ENCODE measurements around the gene IGSF1. TPM values are rescaled to one million over a fixed set of nuclear protein-coding genes. Genes with fewer than 3 reads are reported as not detected.
A peak's percentile ranks its signal among the peaks of the same experiment; 100 is the strongest.
"Not testable (repeated sequence)": the region's sequence is repeated elsewhere in the genome, so short reads cannot be mapped to it uniquely, and the experiment has no call there.

The IGSF1 gene
- total RNA-seq, 1 donor from 2014 or later, result 3.1 TPM

DNA sequence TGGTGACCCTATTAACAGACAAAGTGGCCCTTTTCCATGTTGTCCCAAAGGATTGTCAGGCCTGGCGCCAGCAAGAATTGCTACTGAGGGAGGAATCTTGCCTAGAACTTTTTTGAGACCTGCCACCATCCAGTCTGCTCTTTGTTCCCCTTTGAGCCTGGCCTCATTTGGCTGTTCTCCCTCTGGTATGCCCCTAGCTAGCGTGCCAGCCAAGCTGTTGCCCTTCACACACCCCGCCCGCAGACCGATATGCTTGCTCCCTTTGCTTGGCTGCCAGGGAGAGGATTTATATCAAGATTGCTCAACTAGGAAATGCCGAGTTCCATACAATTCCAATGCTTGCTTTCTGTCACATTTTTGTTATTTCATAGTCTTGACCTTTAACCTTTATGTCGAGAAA is 24.4 kb downstream of the IGSF1 start:
- DNase-seq (ENCODE audit: extremely low spot score, unreplicated experiment), result no peak
- no peaks in the 10 kb centered on the region for H3K4me1 Mint-ChIP-seq (ENCODE audit: unreplicated experiment)
- no peak overlapping the region for H3K27ac Mint-ChIP-seq (ENCODE audit: unreplicated experiment)
- TF ChIP-seq, protein P1, sequence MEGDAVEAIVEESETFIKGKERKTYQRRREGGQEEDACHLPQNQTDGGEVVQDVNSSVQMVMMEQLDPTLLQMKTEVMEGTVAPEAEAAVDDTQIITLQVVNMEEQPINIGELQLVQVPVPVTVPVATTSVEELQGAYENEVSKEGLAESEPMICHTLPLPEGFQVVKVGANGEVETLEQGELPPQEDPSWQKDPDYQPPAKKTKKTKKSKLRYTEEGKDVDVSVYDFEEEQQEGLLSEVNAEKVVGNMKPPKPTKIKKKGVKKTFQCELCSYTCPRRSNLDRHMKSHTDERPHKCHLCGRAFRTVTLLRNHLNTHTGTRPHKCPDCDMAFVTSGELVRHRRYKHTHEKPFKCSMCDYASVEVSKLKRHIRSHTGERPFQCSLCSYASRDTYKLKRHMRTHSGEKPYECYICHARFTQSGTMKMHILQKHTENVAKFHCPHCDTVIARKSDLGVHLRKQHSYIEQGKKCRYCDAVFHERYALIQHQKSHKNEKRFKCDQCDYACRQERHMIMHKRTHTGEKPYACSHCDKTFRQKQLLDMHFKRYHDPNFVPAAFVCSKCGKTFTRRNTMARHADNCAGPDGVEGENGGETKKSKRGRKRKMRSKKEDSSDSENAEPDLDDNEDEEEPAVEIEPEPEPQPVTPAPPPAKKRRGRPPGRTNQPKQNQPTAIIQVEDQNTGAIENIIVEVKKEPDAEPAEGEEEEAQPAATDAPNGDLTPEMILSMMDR (IDR thresholded peaks at IDR 0.05), result no peak
- peaks cover 6% of the 10 kb centered on the region for H3K27me3 Mint-ChIP-seq (ENCODE audit: unreplicated experiment)
- no peaks in the 10 kb centered on the region for H3K36me3 Mint-ChIP-seq (ENCODE audit: unreplicated experiment)
- H3K9me3 Mint-ChIP-seq (ENCODE audit: unreplicated experiment), result no peaks in the 10 kb centered on the region
- H3K4me3 Mint-ChIP-seq (ENCODE audit: unreplicated experiment), result no peak overlapping the region

DNA sequence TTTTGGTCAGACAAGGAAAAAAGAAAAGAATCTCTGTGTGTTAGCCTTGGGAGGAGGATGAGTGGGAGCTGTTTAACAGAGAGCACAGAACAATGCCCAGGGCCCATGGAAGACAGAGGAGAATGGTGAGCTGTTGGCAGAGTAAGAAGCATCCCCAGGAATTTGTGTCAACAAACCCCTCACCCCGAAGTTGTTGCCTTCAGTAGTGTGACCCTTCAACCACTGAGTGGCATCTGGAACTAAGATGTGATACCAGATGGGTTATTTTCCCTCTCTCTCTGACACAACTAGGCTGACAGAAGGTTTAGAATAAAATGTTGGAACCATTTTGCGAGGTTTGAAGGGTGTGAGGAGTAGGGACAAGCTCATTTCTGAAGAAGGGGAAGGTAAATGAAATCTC is 25.1 kb downstream of the IGSF1 start:
- H3K27me3 Mint-ChIP-seq (ENCODE audit: unreplicated experiment), result peaks cover 10% of the 10 kb centered on the region
- H3K4me1 Mint-ChIP-seq (ENCODE audit: unreplicated experiment), result no peaks in the 10 kb centered on the region
- H3K4me3 Mint-ChIP-seq (ENCODE audit: unreplicated experiment), result no peak overlapping the region
- no peaks in the 10 kb centered on the region for H3K36me3 Mint-ChIP-seq (ENCODE audit: unreplicated experiment)
- no peaks in the 10 kb centered on the region for H3K9me3 Mint-ChIP-seq (ENCODE audit: unreplicated experiment)
- TF ChIP-seq, protein P1 (IDR thresholded peaks at IDR 0.05), result peak; percentile 11
- no peak overlapping the region for H3K27ac Mint-ChIP-seq (ENCODE audit: unreplicated experiment)
- no peak for DNase-seq (ENCODE audit: extremely low spot score, unreplicated experiment)

DNA sequence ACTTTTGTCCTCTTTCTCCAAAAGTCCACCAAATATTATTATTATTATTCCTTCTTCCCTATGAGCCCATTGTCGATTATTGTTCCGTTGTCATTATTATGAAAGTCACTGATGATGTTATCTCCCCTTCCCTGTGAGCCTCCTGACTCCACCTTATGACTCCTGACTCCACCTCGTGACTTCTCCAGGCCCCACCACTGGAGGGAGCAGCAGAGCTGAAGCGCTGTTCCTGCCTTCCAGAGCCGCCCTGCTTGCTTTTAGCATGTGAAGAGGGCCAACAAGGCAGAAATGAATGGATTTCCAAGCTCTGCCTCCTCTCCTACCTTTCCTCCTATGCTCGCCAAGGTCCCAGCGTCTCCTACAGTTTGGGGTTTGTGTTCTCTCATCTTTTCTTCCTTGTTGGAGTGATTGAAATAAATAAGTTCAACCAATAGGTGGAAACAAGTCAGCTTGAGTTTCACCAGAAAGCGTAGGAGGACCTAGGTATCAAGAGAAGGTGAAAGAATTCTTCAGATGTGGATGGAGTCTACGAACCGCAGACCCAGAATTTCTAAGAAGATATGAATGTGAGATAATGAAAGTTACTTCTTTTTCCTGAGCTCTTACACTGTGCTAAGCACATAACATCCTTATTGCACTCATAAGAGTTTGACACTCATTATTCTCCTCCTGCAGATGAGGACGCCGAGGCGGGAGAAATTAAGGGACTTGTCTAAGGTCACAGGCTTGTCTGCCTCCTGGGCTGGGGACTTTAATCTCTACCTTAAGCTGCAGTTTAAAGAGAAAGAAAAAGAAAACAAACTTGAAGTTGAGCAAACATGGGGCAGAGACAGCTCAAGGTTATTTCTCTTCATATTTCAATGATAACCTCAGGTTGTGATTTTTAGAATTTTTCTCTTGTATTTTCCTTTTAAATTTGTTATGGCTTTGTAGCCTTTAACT is 26.1 kb downstream of the IGSF1 start:
- Mint-ChIP-seq H3K4me3 (ENCODE audit: unreplicated experiment) (no peak overlapping the region), H3K9me3 (ENCODE audit: unreplicated experiment) (no peaks in the 10 kb centered on the region), H3K27me3 (ENCODE audit: unreplicated experiment) (peaks cover 10% of the 10 kb centered on the region), H3K36me3 (ENCODE audit: unreplicated experiment) (no peaks in the 10 kb centered on the region), H3K27ac (ENCODE audit: unreplicated experiment) (no peak overlapping the region), H3K4me1 (ENCODE audit: unreplicated experiment) (no peaks in the 10 kb centered on the region)
- no peak for DNase-seq (ENCODE audit: extremely low spot score, unreplicated experiment)
- TF ChIP-seq, protein P1 (IDR thresholded peaks at IDR 0.05), result peak; percentile 37

DNA sequence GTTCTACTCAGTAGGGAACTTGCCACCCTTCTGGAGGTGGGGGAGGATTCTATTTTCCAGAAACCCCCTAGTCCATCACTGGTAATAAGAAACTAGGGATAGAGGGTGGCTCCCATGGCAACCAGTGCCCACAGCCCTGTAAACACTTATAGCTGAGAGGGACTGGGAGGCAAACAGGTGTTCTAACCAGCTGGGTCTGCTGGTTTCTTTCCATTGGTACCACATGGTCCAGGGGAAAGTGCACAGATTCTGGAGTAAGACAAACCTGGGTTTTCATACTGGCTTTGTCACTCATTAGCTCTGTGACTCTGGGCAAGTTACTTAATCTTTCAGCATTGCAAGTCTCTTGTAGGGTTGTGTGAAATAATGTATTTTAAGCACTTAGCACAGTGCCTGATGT is 26.9 kb downstream of the IGSF1 start:
- H3K27me3 Mint-ChIP-seq (ENCODE audit: unreplicated experiment), result peaks cover 10% of the 10 kb centered on the region
- H3K36me3 Mint-ChIP-seq (ENCODE audit: unreplicated experiment), result no peaks in the 10 kb centered on the region
- no peaks in the 10 kb centered on the region for H3K9me3 Mint-ChIP-seq (ENCODE audit: unreplicated experiment)
- H3K4me3 Mint-ChIP-seq (ENCODE audit: unreplicated experiment), result no peak overlapping the region
- no peak overlapping the region for H3K27ac Mint-ChIP-seq (ENCODE audit: unreplicated experiment)
- no peaks in the 10 kb centered on the region for H3K4me1 Mint-ChIP-seq (ENCODE audit: unreplicated experiment)
- TF ChIP-seq, protein P1 (IDR thresholded peaks at IDR 0.05), result no peak
- DNase-seq (ENCODE audit: extremely low spot score, unreplicated experiment), result no peak

DNA sequence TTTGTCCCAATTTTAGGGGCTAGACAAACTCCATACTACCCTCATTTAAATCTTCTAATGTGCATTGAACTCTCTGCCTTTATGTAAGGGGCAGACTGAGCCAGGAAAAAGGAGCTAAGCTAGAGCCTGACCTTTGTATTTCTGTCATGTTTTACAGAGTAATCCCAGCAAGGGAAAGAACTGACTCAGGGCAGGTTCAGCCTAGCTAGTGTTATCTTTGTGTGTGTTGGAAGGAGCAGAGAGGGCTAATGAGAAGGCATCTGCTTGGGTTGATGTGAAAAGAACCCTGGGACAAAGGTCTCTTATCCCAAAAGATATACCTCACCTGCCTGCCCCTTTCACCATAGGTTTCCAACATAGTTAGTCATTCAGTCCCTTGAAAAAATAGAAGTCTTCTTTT is 31.7 kb downstream of the IGSF1 start:
- H3K36me3 Mint-ChIP-seq (ENCODE audit: unreplicated experiment), result no peaks in the 10 kb centered on the region
- no peaks in the 10 kb centered on the region for H3K9me3 Mint-ChIP-seq (ENCODE audit: unreplicated experiment)
- no peaks in the 10 kb centered on the region for H3K4me1 Mint-ChIP-seq (ENCODE audit: unreplicated experiment)
- no peak overlapping the region for H3K27ac Mint-ChIP-seq (ENCODE audit: unreplicated experiment)
- TF ChIP-seq, protein P1 (IDR thresholded peaks at IDR 0.05), result no peak
- no peak for DNase-seq (ENCODE audit: extremely low spot score, unreplicated experiment)
- H3K4me3 Mint-ChIP-seq (ENCODE audit: unreplicated experiment), result no peak overlapping the region
- peaks cover 13% of the 10 kb centered on the region for H3K27me3 Mint-ChIP-seq (ENCODE audit: unreplicated experiment)

DNA sequence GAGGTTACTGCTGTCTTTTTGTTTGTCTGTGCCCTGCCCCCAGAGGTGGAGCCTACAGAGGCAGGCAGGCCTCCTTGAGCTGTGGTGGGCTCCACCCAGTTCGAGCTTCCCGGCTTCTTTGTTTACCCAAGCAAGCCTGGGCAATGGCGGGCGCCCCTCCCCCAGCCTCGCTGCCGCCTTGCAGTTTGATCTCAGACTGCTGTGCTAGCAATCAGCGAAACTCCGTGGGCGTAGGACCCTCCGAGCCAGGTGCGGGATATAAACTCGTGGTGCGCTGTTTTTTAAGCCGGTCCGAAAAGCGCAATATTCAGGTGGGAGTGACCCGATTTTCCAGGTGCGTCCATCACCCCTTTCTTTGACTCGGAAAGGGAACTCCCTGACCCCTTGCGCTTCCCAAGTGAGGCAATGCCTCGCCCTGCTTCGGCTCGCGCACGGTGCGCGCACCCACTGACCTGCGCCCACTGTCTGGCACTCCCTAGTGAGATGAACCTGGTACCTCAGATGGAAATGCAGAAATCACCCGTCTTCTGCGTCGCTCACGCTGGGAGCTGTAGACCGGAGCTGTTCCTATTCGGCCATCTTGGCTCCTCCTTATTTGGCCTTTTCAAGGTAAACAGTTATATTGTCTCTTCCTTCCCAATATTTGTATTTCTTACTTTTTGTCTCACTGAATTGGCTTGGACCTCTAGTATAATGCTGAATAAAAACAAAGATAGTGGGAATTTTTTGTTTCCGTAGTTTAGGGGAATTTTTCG is 37.9 kb downstream of the IGSF1 start:
- H3K27ac Mint-ChIP-seq (ENCODE audit: unreplicated experiment); DNase-seq (ENCODE audit: extremely low spot score, unreplicated experiment); H3K9me3 Mint-ChIP-seq (ENCODE audit: unreplicated experiment); H3K4me1 Mint-ChIP-seq (ENCODE audit: unreplicated experiment); H3K4me3 Mint-ChIP-seq (ENCODE audit: unreplicated experiment); H3K36me3 Mint-ChIP-seq (ENCODE audit: unreplicated experiment); H3K27me3 Mint-ChIP-seq (ENCODE audit: unreplicated experiment): not testable (repeated sequence)

Measured in osteocyte (in vitro differentiated cells).